H4 (cell line): ENCODE data around the gene RASA3. TPM values are rescaled to one million over a fixed set of nuclear protein-coding genes. Genes with fewer than 3 reads are reported as not detected.

Source experiments
- DNase-seq: peaks from one replicate; pipeline ENCODE4 v3.0.0-alpha.2; 2015; ENCODE audit warnings: low spot score
- total RNA-seq: library from RNA; depleted of rRNA; stranded (reverse); fragments of >200 nt; shearing (Covaris generic); gene quantifications from 2 replicates; pipeline ENCODE4 v1.2.3, GENCODE V29; 2014

The RASA3 gene
- total RNA-seq, 1 experiment from 2014 or later: 6.3 TPM

DNA sequence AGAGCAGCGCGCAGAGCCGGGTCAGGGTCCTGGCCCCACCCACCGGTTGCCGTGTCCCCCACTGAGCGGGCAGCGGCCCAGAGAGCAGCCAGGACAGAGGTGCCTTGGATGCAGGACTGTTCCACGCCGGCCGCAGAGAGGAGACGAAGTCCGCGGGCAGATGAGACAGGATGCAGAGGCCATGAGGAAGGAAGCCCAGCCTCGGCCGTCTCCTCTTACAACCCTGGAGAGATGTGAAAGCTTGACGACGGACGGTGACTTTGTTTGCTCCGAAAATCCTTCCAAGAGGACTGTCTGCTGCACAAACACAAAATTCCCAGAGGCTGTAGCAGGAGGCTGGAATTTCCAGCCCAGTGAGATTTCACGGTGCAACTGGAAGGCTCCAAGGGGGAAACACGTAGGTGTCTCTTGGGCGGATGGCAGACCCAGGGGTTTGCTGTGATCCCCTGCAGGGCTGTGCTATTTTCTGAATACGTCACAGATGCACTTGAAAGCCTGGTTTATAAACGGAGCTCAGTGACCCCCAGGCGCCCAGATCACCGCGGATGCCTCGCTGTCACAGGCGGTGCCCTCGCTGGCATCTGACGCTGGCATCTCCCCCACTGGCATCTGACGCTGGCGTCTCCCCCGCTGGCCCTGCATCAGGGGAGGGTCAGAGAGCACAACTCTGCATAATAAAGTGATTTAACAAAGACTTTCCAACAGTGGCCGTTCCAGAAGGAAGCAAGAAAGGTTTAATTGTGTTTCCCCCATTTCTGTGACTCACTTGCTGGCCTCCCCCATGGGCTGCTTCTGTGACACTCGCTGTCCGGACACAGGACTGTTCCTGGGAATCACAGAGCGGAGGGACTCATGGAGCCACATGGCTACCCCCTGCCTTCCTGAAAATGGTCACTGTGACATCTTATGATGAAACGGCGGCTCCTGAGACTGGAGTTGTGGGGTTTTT lies 96.6 kb downstream of the RASA3 start:
- DNase-seq: no peak

DNA sequence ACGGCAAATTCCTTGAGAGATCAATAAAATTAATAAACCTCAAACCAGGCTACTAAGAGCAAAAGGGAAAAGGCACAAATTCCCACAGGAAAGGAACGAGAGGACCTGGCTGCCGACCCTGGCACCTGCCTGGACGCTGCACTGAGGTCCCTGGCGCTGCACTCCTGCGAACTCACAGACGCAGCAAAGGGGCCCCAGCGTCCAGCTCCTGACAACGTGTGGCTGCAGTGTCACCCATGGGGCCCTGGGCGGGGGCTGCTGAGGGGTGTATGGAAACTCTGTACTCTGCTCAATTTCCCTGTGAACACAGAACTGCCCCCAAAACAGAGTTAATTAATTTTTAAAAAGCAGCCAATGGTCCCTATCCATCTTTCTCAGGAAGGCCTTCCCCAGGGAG lies 97.2 kb downstream of the RASA3 start:
- no peak for DNase-seq

DNA sequence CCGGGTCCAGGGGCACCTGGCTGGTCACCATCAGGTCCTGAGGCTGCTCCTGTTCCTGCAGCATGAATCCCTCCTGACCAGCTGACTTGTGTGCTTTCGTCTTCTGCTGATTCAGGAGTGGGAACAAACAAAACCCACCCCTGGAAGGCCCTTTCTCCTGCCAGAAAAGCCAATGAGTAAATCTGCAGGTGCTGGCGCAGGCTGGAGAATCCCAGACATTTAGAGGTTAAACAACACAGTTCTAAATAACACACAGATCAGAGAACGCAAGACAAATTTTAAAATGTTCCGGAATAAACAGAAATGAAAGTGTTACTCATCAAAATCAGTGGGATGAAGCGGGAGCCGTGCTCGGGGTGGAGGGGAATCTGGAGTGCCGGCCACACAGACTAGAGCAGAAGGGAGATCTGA lies 97.9 kb downstream of the RASA3 start:
- no peak for DNase-seq

DNA sequence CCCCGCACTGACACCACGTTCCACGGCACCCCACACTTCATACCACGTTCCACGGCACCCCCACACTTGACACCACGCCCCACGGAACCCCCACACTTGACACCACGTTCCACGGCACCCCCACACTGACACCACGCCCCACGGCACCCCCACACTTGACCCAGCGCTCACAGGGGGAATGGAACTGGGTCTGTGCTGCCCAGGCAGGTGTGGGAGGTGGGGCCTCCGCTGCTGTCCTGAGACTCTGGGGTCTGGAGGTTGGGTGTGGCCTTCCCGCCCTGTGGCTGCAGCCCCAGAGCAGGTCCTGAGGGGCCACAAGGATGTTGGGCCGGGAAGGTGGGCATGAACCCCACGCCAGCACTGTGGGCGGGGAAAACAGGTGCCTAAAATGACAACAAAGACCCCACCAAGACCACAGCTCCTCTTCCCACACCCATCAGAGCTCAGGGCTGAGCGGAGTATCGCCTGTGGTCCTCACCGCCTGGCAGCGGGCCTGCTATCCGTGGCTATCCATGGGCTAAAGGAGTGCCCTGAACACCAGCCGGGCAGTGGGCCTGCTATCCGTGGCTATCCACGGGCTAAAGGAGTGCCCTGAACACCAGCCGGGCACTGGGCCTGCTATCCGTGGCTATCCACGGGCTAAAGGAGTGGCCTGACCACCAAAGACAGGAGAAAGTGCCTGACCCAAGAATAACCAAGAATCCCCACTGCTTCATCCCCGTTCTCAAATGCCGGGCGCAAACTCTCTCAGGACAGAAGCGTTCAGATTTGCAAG lies 98.7 kb downstream of the RASA3 start:
- DNase-seq: no peak

DNA sequence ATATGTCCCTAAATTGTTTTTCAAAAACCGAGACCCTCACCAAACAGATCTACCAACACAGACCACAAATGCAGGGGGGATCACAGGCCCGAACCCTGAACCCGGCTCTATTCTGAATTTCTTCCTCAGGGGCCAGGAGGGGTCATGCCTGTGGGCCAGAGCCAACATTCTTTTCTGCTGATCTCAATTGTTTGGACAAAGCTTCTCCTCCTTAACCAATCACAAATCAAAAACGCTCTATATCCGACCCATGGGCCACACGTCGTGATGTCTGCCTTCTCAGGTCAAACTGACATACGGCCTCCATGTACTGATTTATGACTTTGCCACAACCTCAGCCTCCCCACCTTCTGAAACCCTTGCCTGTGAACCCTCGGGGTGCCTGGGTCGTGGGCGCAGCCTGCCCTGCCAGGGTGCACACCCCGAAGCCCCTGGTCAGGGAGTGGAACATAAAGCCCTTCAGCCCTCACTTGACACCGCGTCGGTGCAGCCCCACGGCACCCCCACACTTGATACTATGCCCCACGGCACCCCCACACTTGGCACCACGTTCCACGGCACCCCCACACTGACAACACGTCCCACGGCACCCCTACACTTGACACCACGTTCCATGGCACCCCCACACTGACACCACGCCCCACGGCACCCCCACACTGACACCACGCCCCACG lies 100.2 kb downstream of the RASA3 start:
- no peak for DNase-seq

DNA sequence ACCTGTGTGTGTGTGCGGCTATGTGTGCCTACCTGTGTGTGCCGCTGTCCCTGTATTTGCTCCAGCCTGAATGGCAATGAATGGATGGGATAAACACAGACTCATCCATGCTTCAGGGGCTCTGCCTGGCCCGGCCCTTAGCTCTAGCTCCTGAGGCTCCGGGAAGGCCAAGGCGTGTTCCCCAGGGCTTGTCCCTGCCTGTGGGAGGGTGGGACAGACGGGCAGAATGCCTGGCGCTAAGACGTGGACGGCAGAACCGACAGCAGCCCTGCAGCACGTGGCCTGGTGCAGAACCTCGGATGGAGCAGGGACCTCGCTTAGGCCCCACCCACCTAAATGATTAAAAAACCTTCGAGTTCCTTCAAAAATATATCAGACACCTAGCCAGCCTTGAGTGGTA lies 100.8 kb downstream of the RASA3 start:
- DNase-seq: no peak

DNA sequence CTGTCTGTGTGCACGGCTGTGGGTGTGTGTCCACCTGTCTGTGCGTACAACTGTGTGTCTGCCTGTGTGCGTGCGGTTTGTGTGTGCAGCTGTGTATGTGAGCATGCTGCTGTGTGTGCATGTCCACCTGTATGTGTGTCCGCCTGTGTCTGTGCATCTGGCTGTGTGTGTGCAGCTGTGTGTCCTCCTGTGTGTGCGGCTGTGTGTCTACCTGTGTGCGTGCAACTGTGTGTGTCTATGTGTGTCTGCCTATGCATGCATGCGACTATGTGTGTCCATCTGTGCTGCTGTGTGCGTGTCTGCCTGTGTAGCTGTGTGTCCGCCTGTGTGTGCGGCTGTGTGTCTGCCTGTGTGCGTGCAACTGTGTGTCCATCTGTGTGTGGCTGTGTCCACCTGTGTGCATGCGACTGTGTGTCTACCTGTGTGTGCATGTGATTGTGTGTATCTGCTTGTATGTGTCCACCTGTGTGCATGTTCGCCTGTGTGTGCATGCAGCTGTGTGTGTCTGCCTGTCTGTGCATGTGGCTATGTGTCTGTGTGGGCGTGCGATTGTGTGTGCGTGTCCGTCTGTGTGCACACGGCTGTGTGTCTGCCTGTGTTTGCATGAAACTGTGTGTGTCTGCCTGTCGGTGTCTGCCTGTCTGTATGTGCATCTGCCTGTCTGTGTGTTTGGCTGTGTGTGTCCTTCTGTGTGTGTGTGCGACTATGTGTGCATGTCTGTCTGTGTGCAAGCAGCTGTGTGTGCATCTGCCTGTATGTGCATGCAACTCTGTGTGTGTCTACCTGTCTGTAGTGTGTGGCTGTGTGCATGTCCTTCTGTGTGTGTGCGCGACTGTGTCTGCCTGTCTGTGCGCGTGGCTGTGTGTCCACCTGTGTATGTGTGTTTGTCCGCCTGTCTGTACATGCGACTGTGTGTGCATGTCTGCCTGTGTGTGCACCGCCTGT lies 101.5 kb downstream of the RASA3 start:
- no peak for DNase-seq

DNA sequence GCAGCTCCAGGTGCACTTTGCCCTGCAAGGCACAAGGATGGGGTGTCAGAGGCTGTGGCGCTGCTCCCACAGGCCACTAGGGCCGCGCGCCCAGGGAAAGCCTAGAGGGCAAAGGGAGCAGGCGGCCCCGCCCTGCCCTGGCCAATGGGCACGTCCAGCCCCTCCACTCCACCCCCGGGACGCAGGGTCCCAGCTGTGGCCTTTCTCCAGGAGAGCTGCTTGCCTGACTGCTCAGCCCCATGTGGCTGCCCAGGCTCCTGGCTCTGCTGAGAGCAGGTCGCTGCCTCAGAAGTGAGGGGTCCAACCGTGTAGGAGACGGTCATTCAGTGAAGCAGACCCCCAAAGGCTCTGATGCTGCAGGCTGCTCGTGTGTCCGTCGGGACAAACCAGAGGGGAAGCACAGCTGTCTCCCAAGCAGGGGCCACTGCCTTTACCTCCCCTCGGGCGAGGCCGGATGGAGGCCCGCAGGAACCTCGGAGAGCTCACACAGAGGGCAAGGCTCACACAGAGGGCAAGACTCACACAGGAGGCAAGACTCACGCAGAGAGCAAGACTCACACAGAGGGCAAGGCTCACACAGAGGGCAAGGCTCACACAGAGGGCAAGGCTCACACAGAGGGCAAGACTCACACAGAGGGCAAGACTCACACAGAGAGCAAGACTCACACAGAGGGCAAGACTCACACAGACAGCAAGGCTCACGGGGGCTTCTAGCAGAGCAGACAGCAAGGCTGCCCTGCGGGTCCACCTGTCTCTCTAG lies 102.4 kb downstream of the RASA3 start:
- DNase-seq: no peak

DNA sequence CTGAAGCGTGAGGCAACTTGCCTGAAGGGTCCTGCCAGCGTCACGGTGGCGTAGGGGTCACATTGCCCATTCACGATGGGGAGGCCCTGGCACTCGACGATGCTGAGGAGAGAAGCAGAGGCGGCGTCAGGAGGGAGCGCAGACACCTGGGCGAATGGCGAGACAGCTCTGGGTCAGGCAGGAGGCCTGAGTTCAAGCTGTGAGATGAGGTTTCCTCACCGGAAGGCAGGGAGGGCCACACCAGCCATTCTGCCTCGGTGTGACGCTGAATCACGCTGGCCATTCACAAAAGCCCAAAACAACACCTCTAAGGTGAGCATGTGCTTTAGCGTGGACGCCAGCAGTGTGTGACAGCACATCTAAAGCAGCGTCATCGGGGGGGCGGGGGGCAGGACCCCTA lies 104.6 kb downstream of the RASA3 start:
- DNase-seq: no peak

DNA sequence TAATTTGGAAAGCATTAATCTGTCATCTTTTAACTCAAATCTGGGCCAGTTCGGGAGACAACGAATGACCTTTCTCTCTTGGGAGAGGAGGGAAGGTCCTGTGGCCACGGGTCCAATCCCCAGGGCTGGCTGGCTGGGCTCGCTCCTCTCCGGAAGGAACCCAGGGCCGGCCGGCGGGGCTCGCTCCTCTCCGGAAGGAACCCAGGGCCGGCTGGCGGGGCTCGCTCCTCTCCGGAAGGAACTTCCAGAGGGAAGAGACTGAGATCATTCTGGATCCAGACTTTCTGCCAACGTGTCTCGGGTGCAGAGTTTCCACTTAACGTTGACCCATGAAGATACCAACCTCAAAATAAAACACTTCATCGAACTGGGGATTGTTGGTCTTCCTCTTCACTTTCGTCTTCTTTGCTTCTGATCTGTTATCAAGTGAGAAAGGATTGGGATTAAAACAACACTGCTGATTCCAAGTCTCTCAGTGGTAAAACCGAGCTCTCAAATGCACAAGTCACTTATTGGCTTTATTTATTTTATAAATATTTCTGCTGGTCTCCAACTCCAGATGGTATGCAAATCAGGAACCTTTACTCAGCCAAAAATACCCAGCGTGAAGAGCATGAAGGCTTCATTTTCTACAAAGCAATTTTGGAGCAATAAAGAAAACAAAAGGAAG lies 105.2 kb downstream of the RASA3 start:
- no peak for DNase-seq

DNA sequence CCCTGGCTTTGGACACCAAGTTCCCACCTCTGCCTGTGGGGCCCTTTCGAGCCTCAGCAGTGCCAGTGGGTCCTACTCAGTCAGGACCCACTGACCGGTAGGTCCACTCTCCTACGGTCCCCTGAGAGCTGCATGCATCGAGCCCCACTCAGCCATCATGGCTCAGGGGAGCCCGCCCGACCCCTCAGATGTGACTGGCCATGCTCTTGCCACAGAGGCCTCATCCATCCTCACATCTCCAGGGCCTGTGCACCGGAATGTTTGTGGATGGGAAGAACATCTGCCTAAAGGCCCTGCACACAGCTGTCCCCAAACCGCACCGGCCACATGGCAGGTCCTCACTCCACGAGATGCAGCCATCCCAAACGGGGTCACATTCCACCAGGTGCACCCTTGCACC lies 105.9 kb downstream of the RASA3 start:
- no peak for DNase-seq

DNA sequence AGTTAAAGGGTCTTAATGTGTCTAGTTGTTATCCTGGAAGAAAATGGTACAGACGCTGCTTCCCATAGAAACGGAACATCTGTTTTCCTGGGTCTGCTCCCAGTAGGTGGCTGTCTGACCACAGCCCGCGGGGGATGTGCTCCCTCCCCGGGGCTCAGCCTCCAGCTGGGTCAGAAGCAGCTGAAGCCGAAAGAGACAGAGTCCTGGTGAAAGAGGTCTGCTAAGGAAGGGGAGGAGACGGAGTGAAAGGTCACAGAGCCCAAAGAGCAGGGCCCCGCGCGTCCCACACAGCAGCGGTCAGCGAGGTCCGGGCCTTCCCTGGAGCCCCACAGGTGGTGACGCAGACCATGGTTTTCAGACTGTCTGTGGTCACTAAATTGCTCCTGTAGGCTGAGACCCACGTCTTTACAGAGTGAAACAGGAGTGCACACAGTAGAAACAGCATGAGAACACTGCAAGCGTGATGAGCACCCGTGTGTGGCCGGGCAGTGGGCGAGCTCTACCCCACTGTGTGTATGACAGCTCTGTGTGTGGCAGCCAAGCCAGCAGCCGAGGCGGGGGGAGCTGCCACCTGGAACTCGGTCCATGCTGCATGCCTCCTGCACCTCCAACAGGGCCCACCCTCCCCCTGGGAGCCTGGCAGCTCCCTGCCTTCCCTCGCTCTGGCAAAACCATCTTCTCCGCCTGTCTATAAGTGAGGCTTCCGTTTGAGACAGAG lies 106.5 kb downstream of the RASA3 start:
- DNase-seq: no peak

DNA sequence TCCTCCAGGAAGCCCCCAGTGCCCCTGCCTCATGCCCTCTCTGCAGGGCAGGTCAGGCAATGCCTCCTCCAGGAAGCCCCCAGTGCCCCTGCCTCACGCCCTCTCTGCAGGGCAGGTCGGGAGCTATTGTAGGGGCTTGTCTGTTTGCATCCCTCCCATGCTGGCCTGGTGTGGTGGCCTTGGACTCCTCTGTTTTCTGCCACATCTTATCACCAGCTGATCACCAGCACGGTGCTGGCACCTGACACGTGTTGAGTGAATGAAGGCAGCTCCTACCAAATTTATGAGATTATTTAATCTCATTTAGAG lies 107.1 kb downstream of the RASA3 start:
- DNase-seq: no peak

DNA sequence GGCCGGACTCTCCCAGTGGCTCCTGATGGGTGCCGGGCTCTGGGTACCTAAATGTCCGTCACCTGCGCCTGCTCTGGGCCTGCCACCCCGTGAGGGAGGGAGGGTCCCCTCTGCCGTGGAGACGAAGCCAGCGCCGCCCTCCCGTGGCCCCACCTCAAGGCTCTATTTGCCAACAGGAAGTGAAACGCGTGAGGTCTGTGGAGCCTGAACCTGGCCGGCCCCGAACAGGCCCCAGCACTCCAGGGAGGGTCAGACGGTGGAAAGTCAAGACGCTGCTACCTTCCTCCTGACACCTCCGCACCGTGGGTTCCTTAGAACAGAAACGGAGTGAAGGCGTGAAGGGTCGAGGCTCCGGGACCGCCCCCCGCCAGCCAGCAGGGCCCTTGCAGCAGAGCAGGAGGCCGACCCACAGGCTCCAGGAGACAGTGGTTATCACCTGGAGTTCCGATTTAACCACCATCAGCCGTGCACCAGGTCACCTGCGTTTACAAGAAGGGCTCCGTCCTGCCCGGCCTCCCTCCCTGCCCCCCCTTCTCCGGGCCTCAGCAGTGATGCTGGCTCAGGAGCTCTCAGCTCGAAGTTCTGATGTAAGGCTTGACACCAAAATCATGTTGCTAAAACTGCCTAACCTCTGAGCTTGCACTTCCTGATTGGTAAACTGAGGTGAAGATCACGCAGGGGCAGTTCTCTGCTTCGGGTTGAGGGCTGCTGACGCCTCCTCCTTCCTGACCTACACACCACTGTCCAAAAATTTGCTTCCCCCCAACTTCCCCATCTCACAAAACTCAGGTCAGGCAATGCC lies 107.6 kb downstream of the RASA3 start:
- no peak for DNase-seq

DNA sequence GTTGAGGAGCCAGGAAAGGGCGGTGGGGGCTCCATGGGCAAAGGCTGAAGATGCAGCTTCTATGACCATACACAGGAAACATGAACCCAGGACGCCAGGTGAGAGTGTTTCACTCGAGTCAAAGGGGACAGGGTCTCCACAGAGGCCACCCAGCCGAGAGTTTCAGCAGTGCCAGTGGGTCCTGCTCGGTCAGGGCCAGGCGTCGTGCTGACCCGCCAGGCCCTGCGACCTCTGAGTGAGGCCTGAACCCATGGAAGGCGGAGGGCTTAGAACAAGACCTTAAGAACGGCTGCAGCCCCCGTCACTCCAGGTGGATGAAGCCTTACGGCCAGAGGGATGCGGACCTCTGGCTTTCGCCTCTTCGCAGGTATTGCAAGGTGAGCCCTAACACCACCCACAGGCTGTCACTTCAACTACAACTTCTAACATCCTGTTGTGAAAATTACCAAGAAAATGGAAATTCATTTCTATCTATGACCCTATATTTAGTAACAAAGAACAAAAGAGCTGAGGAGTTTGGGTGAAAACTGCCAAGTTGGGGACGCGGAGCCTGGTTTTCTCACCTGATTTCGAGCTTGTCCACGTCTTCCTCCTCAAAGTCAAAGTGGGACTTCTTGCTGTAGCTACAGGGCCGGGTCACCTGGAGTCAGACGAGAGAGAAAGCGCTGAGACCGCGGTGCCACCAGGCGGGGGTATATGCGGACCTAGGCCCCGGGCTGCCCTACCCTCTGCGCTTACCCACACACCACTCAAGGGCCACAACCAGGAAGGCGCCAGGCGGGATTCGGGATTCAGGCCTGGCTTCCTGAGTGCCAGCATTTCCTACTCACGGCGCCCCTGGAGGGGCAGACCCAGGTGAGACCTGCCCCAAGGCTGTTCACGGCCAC lies 108.5 kb downstream of the RASA3 start:
- no peak for DNase-seq

DNA sequence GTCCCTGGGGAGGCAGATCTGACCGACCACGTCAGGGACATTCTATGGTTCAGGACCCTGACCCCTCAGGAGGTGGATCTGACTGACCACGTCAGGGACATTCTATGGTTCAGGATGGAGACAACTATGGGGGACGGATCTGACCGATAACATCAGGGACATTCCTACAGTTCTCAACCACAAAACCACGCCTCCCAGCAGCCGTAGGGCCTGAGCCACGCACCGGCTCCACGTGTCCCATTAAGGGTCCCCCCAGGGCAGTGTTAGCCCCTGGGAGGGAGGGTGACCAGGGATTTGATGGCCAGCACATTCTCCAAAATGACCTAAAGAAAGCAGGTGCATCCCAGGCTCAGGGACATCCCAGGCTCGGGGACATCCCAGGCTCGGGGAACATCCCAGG lies 109.5 kb downstream of the RASA3 start:
- no peak for DNase-seq

DNA sequence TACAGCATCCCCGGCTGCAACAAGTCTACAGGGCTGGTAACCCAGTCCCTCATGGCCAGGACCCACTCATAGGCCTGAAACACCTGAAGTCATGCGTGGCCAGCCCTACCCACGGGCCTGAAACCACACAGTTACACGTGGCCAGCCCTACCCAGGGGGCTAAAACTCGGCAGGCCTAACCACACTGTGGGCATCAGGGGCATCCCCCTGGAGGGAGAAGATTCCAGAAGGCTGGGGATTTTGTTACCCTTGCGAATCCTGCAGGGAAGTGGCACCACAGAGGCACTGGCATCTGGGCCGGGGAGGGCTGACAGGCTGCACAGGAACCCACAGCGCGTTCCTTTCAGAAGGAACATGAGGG lies 110.1 kb downstream of the RASA3 start:
- DNase-seq: no peak
